ENCODE results near the gene PTPRB. TPM values are rescaled to one million over a fixed set of nuclear protein-coding genes. Genes with fewer than 3 reads are reported as not detected.

PTPRB gene
- total RNA-seq, 1 donor from 2014 or later, result not detected

GRCh38 chr12:70603044-70603443 is 34.2 kb downstream of the PTPRB start:
- no peak overlapping the region for H3K27ac Mint-ChIP-seq
- CTCF ChIA-PET, result no interaction called here
- intact Hi-C loops (cut with micrococcal nuclease), result no loop called here
- H3K27me3 Mint-ChIP-seq, result peaks cover 14% of the 10 kb centered on the region
- H3K4me3 Mint-ChIP-seq, result no peak overlapping the region
- POLR2A ChIA-PET, result no interaction called here
- H3K4me1 Mint-ChIP-seq, result no peaks in the 10 kb centered on the region
- TF ChIP-seq, protein P1, sequence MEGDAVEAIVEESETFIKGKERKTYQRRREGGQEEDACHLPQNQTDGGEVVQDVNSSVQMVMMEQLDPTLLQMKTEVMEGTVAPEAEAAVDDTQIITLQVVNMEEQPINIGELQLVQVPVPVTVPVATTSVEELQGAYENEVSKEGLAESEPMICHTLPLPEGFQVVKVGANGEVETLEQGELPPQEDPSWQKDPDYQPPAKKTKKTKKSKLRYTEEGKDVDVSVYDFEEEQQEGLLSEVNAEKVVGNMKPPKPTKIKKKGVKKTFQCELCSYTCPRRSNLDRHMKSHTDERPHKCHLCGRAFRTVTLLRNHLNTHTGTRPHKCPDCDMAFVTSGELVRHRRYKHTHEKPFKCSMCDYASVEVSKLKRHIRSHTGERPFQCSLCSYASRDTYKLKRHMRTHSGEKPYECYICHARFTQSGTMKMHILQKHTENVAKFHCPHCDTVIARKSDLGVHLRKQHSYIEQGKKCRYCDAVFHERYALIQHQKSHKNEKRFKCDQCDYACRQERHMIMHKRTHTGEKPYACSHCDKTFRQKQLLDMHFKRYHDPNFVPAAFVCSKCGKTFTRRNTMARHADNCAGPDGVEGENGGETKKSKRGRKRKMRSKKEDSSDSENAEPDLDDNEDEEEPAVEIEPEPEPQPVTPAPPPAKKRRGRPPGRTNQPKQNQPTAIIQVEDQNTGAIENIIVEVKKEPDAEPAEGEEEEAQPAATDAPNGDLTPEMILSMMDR (IDR thresholded peaks at IDR 0.05), result no peak
- ATAC-seq (ENCODE audit: low read depth) (no peak), DNase-seq (no peak)
- no peaks in the 10 kb centered on the region for H3K36me3 Mint-ChIP-seq (ENCODE audit: low read depth)
- no peaks in the 10 kb centered on the region for H3K9me3 Mint-ChIP-seq

DNA sequence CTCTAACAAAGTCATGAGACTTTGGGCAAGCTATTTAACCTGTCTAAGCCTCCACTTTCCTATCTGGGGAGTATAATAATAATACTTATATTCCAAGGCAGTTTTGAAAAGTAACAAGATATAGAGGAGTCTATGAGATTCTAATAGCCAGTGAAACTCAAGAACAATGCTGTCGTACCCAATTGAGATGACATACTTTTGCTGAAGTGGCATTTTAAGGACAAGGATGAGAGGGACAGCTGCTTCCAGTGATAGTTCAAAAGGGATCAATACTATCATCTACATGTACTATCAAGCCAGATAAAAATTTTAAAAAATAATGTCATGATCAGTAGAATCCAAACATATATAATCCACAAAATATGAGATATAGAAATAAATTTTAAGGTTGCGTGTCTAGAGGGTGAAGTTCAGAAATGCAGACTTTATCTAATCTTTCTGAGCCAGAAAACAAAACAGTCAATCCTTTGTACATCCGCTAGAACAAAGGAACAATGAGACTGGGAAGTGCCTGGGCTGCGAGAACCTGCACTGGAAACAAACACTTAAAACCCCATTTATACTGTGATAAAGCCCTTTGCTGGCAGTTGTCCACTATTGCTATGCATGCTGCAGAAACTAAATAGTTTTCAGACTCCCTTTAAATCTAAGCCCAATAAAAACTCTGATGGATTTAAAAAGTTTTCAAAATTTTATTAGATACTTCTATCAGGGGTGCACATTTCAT is 38.6 kb downstream of the PTPRB start:
- H3K9me3 Mint-ChIP-seq, result no peaks in the 10 kb centered on the region
- DNase-seq (no peak), ATAC-seq (ENCODE audit: low read depth) (no peak)
- TF ChIP-seq, protein P1 (IDR thresholded peaks at IDR 0.05), result no peak
- no peak overlapping the region for H3K27ac Mint-ChIP-seq
- H3K4me3 Mint-ChIP-seq, result no peak overlapping the region
- POLR2A ChIA-PET, result no interaction called here
- intact Hi-C loops (cut with micrococcal nuclease), result no loop called here
- peaks cover 6% of the 10 kb centered on the region for H3K27me3 Mint-ChIP-seq
- H3K4me1 Mint-ChIP-seq, result no peaks in the 10 kb centered on the region
- no peaks in the 10 kb centered on the region for H3K36me3 Mint-ChIP-seq (ENCODE audit: low read depth)
- CTCF ChIA-PET, result no interaction called here

DNA sequence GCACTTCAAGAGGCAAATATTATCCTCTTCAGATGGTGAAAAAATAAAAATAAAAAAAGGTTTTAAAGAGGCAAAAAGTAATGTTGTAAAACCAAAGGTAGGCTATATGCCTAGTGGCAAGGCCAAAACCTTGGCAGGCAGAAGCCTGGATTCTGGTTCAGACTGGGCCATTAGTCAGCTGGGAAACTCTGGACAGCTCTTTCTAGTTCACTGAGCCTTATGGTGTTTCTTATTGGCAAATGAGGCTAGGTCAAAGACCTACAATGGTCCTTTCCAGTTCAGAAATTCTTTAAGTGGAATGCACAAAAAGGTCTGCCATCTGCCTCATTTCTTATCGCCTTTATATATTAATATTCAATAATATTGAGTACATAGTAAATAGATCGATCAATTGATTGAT is 44.6 kb downstream of the PTPRB start:
- no peaks in the 10 kb centered on the region for H3K36me3 Mint-ChIP-seq (ENCODE audit: low read depth)
- POLR2A ChIA-PET, result interaction anchor here (0.6 kb wide), 1 partner anchor 232 kb away, joined by 3 read pairs; no protein-coding TSS in a partner anchor
- ATAC-seq (ENCODE audit: low read depth), result no peak
- no peak for DNase-seq
- H3K27me3 Mint-ChIP-seq, result peaks cover 2% of the 10 kb centered on the region
- no peaks in the 10 kb centered on the region for H3K9me3 Mint-ChIP-seq
- no peak overlapping the region for H3K4me3 Mint-ChIP-seq
- H3K4me1 Mint-ChIP-seq, result no peaks in the 10 kb centered on the region
- CTCF ChIA-PET, result no interaction called here
- TF ChIP-seq, protein P1 (IDR thresholded peaks at IDR 0.05), result no peak
- H3K27ac Mint-ChIP-seq, result no peak overlapping the region
- intact Hi-C loops (cut with micrococcal nuclease), result no loop called here

DNA sequence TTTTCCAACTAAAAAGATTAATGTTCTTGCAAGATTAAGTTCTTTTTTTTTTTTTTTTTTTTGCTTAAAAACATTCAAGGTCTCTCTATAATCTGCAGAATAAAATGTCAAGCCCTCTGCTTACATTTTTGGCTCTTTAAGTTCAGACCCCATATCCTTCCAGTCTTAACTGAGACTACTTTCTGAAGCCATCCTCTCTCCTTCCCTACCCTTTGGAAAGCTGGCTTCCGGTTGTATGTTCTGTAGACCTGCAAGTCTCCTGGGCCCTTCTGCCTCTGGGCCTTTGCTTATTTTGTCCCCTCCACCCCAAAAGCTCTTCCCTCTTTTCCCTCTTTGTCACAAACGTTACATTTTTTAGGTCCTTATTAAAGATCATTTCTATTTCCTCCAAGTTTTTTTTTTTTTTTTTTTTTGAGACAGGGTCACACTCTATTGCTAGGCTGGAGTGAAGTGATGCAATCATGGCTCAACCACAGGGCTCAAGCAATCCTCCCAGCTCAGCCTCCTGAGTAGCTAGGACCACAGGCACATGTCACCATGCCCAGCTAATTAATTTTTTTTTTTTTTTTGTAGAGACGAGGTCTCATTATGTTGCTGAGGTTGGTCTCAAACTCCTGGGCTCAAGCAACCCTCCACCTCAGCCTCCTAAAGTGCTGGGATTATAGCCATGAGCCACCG is 46.5 kb downstream of the PTPRB start:
- intact Hi-C loops (cut with micrococcal nuclease), result loop anchor here (1.0 kb wide), 1 partner anchor 130 kb away; no protein-coding TSS in a partner anchor
- TF ChIP-seq, protein P1 (IDR thresholded peaks at IDR 0.05), result no peak

DNA sequence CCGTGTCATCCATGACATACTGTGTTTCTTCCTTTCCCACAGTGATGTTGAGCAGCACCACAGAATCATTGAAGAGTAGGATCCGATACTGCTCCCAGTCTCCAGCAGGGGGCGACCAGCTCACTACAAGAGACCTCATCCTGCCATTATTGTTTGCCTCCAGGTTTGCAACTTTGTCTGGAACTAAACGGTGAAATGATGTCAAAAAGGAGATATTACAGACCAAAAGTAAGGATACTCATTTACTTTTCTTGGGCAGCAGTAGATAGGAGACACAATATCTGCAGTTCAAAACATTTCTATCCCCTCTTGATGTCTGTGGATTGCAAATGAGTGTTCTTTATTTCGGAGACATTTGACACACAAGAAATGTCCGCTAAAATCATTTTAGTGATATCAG is 47.2 kb downstream of the PTPRB start:
- H3K27ac Mint-ChIP-seq, result no peak overlapping the region

More for the DNA sequence above, 46.5 kb downstream of the PTPRB start:
- Mint-ChIP-seq H3K9me3 (no peaks in the 10 kb centered on the region), H3K36me3 (ENCODE audit: low read depth) (no peaks in the 10 kb centered on the region), H3K27ac (no peak overlapping the region), H3K4me3 (no peak overlapping the region), H3K4me1 (no peaks in the 10 kb centered on the region), H3K27me3 (peaks cover 2% of the 10 kb centered on the region)
- ChIA-PET POLR2A (no interaction called here), CTCF (interaction anchor here (1.0 kb wide), 1 partner anchor 9 kb away, joined by 3 read pairs; no protein-coding TSS in a partner anchor)
- no peak for DNase-seq
- ATAC-seq (ENCODE audit: low read depth), result no peak

More for the DNA sequence above, 47.2 kb downstream of the PTPRB start:
- intact Hi-C loops (cut with micrococcal nuclease), result loop anchor here (1.0 kb wide), 1 partner anchor 130 kb away; no protein-coding TSS in a partner anchor
- TF ChIP-seq, protein P1 (IDR thresholded peaks at IDR 0.05), result peak; percentile 24
- Mint-ChIP-seq H3K36me3 (ENCODE audit: low read depth) (no peaks in the 10 kb centered on the region), H3K9me3 (no peaks in the 10 kb centered on the region), H3K4me3 (no peak overlapping the region), H3K4me1 (no peaks in the 10 kb centered on the region), H3K27me3 (peaks cover 2% of the 10 kb centered on the region)
- ATAC-seq (ENCODE audit: low read depth) (no peak), DNase-seq (no peak)
- ChIA-PET CTCF (interaction anchor here (1.0 kb wide), 1 partner anchor 8 kb away, joined by 3 read pairs; no protein-coding TSS in a partner anchor), POLR2A (no interaction called here)
